Measurements from ENCODE around the gene RFTN1. TPM values are rescaled to one million over a fixed set of nuclear protein-coding genes. Genes with fewer than 3 reads are reported as not detected.

RFTN1 gene
- polyA plus RNA-seq, 4 donors = 30.2 to 35.5 (median 32.5) TPM

DNA sequence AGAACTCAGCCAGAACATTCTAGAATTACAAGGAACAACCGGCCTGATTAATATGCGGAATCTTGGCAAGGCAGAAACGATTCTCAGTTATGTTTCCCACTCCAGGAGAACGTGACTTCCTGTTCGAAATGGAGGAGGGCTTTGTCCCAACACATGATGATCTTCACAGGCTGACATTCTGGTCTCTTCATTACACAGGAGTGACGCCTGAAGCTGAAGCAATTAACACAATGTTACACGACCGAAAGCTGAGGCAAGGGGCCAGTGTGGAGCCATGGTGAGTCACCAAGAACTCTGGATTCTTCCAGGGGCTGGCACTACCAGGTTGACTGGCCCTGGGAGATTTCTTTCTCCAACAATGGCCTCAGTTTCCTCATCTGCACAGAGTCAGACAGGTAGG lies 40.9 kb downstream of the RFTN1 start:
- no peak for DNase-seq (ENCODE audit: low read depth in 4 of 4, low spot score in 2 of 4)

GRCh38 chr3:16471897-16472296 lies 41.6 kb downstream of the RFTN1 start:
- no peak for DNase-seq (ENCODE audit: low read depth in 4 of 4, low spot score in 2 of 4)

- DNase-seq (ENCODE audit: low read depth in 4 of 4, low spot score in 2 of 4) = no peak
Observed at GRCh38 chr3:16470590-16470989, 42.9 kb downstream of the RFTN1 start.

DNA sequence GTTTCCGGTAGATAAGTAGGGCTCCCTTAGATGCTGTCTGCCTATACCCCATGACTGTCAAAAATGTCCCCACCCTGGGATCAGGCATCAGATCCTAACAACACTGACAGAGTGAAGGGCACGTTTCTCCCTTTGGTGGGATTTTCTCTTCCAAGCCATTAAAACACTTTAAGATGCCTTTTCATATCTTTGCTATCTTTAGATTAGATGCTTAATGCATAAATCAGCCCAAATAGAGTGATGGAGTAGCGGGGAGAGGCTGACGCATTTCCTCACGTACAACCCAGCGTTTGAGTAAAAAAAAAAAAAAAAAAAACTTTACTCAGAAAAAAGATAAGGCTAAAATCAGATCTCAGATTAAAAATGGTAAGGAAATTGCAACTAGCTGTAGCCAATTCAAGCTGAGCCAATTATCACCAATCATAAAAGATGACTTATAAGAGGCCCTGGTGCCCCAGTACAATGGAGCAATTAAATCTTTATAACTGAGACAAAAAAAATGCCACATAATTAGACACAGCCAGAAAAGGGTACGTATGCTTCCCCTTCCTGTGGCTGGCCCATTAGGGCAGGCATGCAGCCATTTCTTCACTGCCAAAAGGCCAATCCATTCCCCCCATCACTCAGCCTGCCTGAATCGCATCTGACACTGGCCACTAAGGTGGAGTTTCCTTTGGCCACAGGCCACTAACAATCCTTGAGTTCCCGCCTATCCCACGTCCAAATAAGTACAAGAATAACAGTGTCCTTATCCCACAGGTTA lies 45.0 kb downstream of the RFTN1 start:
- DNase-seq (ENCODE audit: low read depth in 4 of 4, low spot score in 2 of 4) = no peak

- DNase-seq (ENCODE audit: low read depth in 4 of 4, low spot score in 2 of 4) = no peak
Observed at GRCh38 chr3:16468002-16468335, 45.5 kb downstream of the RFTN1 start.

DNA sequence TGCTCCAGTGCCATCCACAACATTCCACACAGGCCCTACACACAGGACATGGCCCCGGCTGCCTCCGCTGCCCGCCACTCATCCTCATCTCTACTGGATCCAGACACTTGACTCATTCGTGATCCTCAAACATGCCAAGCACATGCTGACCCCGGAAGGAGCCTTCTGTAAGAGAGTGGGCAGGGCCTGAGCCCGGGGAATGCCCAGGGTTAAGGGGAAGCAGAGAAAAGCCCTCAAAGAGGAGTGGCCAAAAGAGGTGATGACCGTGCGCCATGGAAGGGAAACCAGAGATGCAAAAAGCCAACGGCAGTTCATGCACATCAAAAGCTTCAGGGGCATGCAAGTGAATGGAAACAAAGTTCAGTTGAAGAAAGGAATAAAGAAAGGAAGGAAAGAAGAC lies 46.1 kb downstream of the RFTN1 start:
- no peak for DNase-seq (ENCODE audit: low read depth in 4 of 4, low spot score in 2 of 4)

GRCh38 chr3:16466822-16467221 lies 46.7 kb downstream of the RFTN1 start:
- DNase-seq (ENCODE audit: low read depth in 4 of 4, low spot score in 2 of 4) = no peak

DNA sequence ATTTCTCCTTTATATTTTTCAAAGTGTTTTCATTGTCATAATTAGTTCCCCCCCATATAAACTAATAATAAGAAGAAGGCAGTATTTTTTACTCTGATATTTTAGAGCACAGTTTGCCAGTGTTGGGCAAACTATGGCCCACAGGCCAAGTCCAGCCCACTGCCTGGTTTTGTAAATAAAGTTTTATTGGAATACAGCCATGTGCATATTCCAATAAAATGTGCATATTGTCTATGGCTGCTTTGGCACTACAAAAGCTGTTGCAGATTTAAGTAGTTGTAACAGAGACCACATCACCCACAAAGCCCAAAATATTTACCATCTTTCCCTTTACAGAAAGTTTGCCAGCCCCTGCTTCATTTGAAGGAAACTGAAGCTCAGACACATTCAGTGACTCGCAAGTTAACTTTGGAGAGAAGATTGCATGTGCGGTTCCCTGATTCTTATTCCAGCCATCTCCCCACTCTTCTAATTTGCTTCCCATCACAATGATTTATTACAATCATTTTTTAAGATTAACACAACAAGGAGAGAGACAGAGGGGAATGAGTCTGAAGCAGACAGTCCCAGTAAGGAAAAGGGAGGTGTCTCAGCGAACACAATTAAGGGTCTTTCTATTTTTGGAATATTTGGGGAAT lies 48.9 kb downstream of the RFTN1 start:
- DNase-seq (ENCODE audit: low read depth in 4 of 4, low spot score in 2 of 4) = no peak

DNA sequence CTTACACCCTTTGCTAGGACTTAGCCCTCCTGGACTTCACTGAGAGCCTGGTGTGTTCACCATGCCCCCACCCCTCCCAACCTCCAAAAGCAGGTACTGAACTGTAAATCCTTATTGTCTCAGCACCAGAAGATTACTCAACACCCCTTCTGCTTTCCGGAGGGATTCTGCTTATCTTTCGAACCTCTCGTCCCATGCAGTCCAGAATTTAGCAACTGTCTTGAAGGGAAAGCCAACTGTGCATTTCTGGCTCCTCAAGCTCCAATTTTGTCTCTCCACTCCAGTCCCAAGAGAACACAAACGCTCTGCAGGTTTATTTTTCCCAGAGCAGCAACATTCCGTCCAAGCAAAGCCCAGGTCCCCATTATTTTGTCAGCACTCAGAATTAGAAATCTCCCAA lies 49.6 kb downstream of the RFTN1 start:
- no peak for DNase-seq (ENCODE audit: low read depth in 4 of 4, low spot score in 2 of 4)

DNA sequence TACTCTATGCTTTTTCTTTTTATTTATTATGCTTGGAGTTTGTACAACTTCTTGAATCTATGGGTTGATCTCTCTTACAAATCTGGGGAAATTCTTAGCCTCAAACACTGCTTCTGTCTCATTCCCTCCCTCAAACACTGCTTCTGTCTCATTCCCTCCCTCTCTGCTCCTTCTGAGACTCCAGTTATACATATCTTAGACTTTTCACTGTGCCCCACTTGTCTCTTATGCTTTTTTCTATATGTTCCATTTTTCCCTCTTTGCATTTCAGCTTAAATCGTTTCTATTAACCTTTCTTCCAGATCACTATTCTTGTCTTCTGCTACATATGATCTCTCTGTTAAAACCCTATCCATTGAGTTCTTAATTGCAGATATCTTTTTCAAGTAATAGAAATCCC lies 50.4 kb downstream of the RFTN1 start:
- DNase-seq (ENCODE audit: low read depth in 4 of 4, low spot score in 2 of 4) = no peak

- DNase-seq (ENCODE audit: low read depth in 4 of 4, low spot score in 2 of 4) = no peak
Observed at GRCh38 chr3:16462679-16463078, 50.8 kb downstream of the RFTN1 start.

- DNase-seq (ENCODE audit: low read depth in 4 of 4, low spot score in 2 of 4) = no peak
Observed at GRCh38 chr3:16461463-16462245, 51.8 kb downstream of the RFTN1 start.

GRCh38 chr3:16460886-16461285 lies 52.6 kb downstream of the RFTN1 start:
- DNase-seq (ENCODE audit: low read depth in 4 of 4, low spot score in 2 of 4) = no peak

GRCh38 chr3:16460273-16460672 lies 53.2 kb downstream of the RFTN1 start:
- DNase-seq (ENCODE audit: low read depth in 4 of 4, low spot score in 2 of 4) = no peak

DNA sequence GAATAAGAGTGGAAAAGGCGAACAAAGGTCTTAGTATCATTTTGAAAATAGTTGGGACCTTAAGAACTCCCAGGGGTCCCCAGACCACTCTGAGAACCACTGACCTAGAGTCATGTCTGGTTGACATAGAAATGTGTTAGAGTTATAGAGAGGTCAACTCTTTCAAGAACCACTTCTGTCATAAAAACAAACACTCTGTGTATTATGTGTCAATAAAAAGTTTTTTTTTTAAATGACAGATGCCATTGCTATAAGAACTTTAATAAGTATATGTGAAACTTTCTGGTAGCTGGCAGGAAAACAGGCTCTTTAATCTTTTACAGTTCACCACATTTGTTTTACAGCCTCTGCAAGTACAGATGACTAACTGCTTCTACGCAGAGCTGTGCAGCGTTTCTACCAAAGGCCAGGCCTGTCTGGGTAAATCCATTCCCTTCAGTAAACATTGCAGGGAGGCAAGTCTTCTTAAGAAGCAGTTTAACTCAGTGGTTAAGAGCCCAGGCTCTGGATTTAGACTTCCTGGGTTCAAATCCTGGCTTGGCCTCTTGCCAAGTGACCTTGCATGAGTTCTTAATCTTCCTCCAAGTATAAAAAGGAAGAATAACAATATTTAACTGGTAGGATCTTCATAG lies 56.6 kb downstream of the RFTN1 start:
- no peak for DNase-seq (ENCODE audit: low read depth in 4 of 4, low spot score in 2 of 4)

DNA sequence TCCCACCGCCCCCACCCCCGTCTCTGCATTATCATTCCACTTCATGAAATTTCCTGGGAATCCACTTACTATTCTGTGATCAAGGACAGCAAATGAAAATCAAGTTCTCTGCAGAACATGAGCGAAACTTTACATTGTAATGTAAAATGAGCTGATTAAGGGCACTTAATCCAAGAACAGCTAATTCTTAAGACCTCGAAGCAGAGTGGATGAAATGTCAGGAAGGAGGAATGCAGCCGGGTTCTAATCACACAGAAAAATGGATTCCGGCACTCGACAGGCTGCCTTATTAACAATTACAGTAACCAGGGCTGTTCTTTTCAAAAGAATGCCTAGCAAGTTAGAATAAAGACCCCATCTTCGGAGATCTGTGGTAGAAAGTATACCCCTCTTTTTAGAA lies 57.5 kb downstream of the RFTN1 start:
- no peak for DNase-seq (ENCODE audit: low read depth in 4 of 4, low spot score in 2 of 4)

DNA sequence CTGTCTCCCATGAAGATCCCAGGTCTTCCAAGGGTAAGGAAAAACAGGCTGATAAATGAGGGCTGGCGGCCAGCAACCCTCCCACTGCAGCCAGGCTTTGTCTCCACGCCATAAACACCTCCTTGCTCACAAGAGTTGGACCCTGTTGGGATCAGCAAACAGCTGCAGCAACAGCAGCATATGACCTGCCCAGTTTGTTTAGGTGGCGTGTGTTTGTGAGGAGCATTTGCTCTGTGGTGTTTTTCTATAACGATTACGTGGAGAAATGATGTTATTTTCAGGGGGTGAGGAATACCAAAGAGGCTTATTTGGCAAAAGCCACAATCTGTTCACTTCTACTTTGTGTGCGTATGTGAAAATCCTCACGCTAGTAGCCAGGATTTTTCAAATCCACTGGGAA lies 58.5 kb downstream of the RFTN1 start:
- DNase-seq (ENCODE audit: low read depth in 4 of 4, low spot score in 2 of 4) = no peak

- DNase-seq (ENCODE audit: low read depth in 4 of 4, low spot score in 2 of 4) = no peak
Observed at GRCh38 chr3:16452261-16452660, 61.2 kb downstream of the RFTN1 start.

DNA sequence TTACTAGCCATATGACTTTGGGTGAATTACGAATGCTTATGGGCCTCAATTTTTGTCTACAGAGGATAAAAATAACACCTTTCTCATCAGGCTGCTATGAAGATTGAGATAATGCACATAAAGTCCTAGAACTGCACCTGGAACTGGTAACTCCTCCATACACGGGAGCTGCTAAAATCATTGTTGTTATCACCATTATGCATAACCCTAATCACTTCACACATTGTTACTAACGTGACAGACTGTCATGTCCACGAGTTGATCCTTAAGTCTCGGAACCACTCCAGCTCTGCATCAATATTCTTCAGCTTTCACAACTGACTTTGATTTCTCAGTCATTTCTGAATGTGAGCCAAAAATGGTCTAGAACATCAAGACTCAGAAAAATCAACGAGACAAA lies 64.1 kb downstream of the RFTN1 start:
- DNase-seq (ENCODE audit: low read depth in 4 of 4, low spot score in 2 of 4) = no peak

GRCh38 chr3:16448639-16449070 lies 64.8 kb downstream of the RFTN1 start:
- DNase-seq (ENCODE audit: low read depth in 4 of 4, low spot score in 2 of 4) = no peak

- DNase-seq (ENCODE audit: low read depth in 4 of 4, low spot score in 2 of 4) = no peak
Observed at GRCh38 chr3:16447135-16447534, 66.4 kb downstream of the RFTN1 start.
